Endothelial cell (in vitro differentiated cells): ENCODE data around the gene MYO9B. TPM values are rescaled to one million over a fixed set of nuclear protein-coding genes. Genes with fewer than 3 reads are reported as not detected.
"Not testable (repeated sequence)": the region's sequence is repeated elsewhere in the genome, so short reads cannot be mapped to it uniquely, and the experiment has no call there.

Source experiments
- DNase-seq: peaks from one replicate; pipeline ENCODE4 v3.0.0; 2021; ENCODE audit warnings: low spot score
- H3K27ac Mint-ChIP-seq: one replicate; pipeline ENCODE4 v1.8.0; 2021; ENCODE audit warnings: mixed read lengths, inconsistent platforms; ENCODE audit not compliant: unreplicated experiment
- H3K27me3 Mint-ChIP-seq: one replicate; pipeline ENCODE4 v1.8.0; 2021; ENCODE audit warnings: mild to moderate bottlenecking, moderate library complexity, mixed read lengths, inconsistent platforms; ENCODE audit not compliant: unreplicated experiment
- H3K36me3 Mint-ChIP-seq: one replicate; pipeline ENCODE4 v1.8.0; 2021; ENCODE audit warnings: mild to moderate bottlenecking, low read depth, mixed read lengths, inconsistent platforms; ENCODE audit not compliant: unreplicated experiment
- H3K4me1 Mint-ChIP-seq: one replicate; pipeline ENCODE4 v1.8.0; 2021; ENCODE audit warnings: mild to moderate bottlenecking, mixed read lengths, inconsistent platforms; ENCODE audit not compliant: unreplicated experiment
- H3K4me3 Mint-ChIP-seq: one replicate; pipeline ENCODE4 v1.8.0; 2021; ENCODE audit warnings: mild to moderate bottlenecking, mixed read lengths, inconsistent platforms; ENCODE audit not compliant: unreplicated experiment
- H3K9me3 Mint-ChIP-seq: one replicate; pipeline ENCODE4 v1.8.0; 2021; ENCODE audit warnings: mixed read lengths, inconsistent platforms; ENCODE audit not compliant: unreplicated experiment
- CTCF ChIP-seq: fragments of 200-600 bp; sonication (generic); IDR thresholded peaks from one replicate; pipeline ENCODE4 v1.5.0; 2021; ENCODE audit warnings: antibody characterized with exemption; ENCODE audit not compliant: unreplicated experiment
- total RNA-seq: library from RNA; stranded (reverse); fragmentation: NEBNext Ultra II Directional; extraction: Animal tissue kit (Norgen Biotek cat#: 25700); gene quantifications from one replicate; pipeline ENCODE4 v1.2.1, GENCODE V29; 2021; ENCODE audit not compliant: unreplicated experiment

Gene MYO9B
- total RNA-seq, 1 donor from 2014 or later: 62.4 TPM

- peak overlapping the region; percentile 99 for H3K27ac Mint-ChIP-seq
- peaks cover 15% of the 10 kb centered on the region for H3K4me1 Mint-ChIP-seq
- H3K27me3 Mint-ChIP-seq: peaks cover 6% of the 10 kb centered on the region
- no peaks in the 10 kb centered on the region for H3K36me3 Mint-ChIP-seq
- DNase-seq: no peak
- no peaks in the 10 kb centered on the region for H3K9me3 Mint-ChIP-seq
- no peak overlapping the region for H3K4me3 Mint-ChIP-seq
- no peak for TF ChIP-seq CTCF
Observed at GRCh38 chr19:17136021-17136420, 60.4 kb downstream of the MYO9B start.

- Mint-ChIP-seq H3K4me3 (no peak overlapping the region), H3K27me3 (peaks cover 6% of the 10 kb centered on the region), H3K4me1 (peaks cover 19% of the 10 kb centered on the region), H3K36me3 (no peaks in the 10 kb centered on the region), H3K27ac (no peak overlapping the region), H3K9me3 (no peaks in the 10 kb centered on the region)
- TF ChIP-seq CTCF: no peak
- no peak for DNase-seq
Observed at GRCh38 chr19:17136617-17137016, 61.0 kb downstream of the MYO9B start.

GRCh38 chr19:17137417-17137816 lies 61.8 kb downstream of the MYO9B start:
- Mint-ChIP-seq H3K36me3 (no peaks in the 10 kb centered on the region), H3K27ac (peak overlapping the region; percentile 61), H3K27me3 (peaks cover 6% of the 10 kb centered on the region), H3K4me3 (no peak overlapping the region), H3K9me3 (no peaks in the 10 kb centered on the region), H3K4me1 (peaks cover 19% of the 10 kb centered on the region)
- DNase-seq: no peak
- no peak for TF ChIP-seq CTCF

- H3K27ac Mint-ChIP-seq, H3K27me3 Mint-ChIP-seq, DNase-seq, H3K9me3 Mint-ChIP-seq, H3K36me3 Mint-ChIP-seq: not testable (repeated sequence)
- Mint-ChIP-seq H3K4me3 (peak overlapping the region; percentile 51), H3K4me1 (peaks cover 19% of the 10 kb centered on the region)
Observed at GRCh38 chr19:17138052-17138846, 62.7 kb downstream of the MYO9B start.

GRCh38 chr19:17138937-17139598 lies 63.5 kb downstream of the MYO9B start:
- peaks cover 9% of the 10 kb centered on the region for H3K36me3 Mint-ChIP-seq
- peaks cover 6% of the 10 kb centered on the region for H3K27me3 Mint-ChIP-seq

GRCh38 chr19:17144771-17145170 lies 69.2 kb downstream of the MYO9B start:
- H3K9me3 Mint-ChIP-seq, H3K27me3 Mint-ChIP-seq, H3K4me3 Mint-ChIP-seq, H3K36me3 Mint-ChIP-seq, DNase-seq, H3K27ac Mint-ChIP-seq, H3K4me1 Mint-ChIP-seq: not testable (repeated sequence)

More at GRCh38 chr19:17138937-17139598, 63.5 kb downstream of the MYO9B start:
- H3K27ac Mint-ChIP-seq: no peak overlapping the region
- no peak for TF ChIP-seq CTCF
- H3K4me1 Mint-ChIP-seq: peaks cover 19% of the 10 kb centered on the region
- H3K9me3 Mint-ChIP-seq: no peaks in the 10 kb centered on the region
- DNase-seq: no peak
- H3K4me3 Mint-ChIP-seq: no peak overlapping the region
